Amygdala (tissue), 56 donors: ENCODE measurements around the gene PLCZ1.
"Not testable (repeated sequence)": the region's sequence is repeated elsewhere in the genome, so short reads cannot be mapped to it uniquely, and the experiment has no call there.

ENCODE experiments used
- DNase-seq, 56 donors: peaks; one replicate each; lab custom pipeline; 2025; lab: John Stamatoyannopoulos, UW

Gene PLCZ1

GRCh38 chr12:18737819-18738218, at the start of gene PLCZ1, which contains the start of gene CAPZA3:
Gene PLCZ1 (minus strand): TSS chr12:18738012. CDS start chr12:18737371, 641 bp downstream.
Gene CAPZA3 (plus strand): TSS chr12:18738119. CDS start chr12:18738269, 150 bp downstream.
- no peak for DNase-seq

- not testable (repeated sequence) for DNase-seq
Measured at GRCh38 chr12:18785465-18785864, 47.7 kb upstream of the PLCZ1 start.

GRCh38 chr12:18782827-18783226, 45.0 kb upstream of the PLCZ1 start:
- DNase-seq = no peak

- DNase-seq = not testable (repeated sequence)
Measured at GRCh38 chr12:18766479-18766878, 28.7 kb upstream of the PLCZ1 start.

GRCh38 chr12:18755341-18755740, 17.5 kb upstream of the PLCZ1 start:
- DNase-seq = no peak

GRCh38 chr12:18754124-18754707, 16.4 kb upstream of the PLCZ1 start:
- DNase-seq = no peak

- no peak for DNase-seq
Measured at GRCh38 chr12:18753481-18754123, 15.8 kb upstream of the PLCZ1 start.

- DNase-seq = no peak
Measured at GRCh38 chr12:18752947-18753346, 15.1 kb upstream of the PLCZ1 start.

GRCh38 chr12:18752280-18752920, 14.6 kb upstream of the PLCZ1 start:
- no peak for DNase-seq

GRCh38 chr12:18751866-18752265, 14.1 kb upstream of the PLCZ1 start:
- DNase-seq = no peak

- no peak for DNase-seq
Measured at GRCh38 chr12:18750085-18750484, 12.3 kb upstream of the PLCZ1 start.

GRCh38 chr12:18749386-18749957, 11.7 kb upstream of the PLCZ1 start:
- no peak for DNase-seq

GRCh38 chr12:18747895-18748294, 10.1 kb upstream of the PLCZ1 start:
- DNase-seq = no peak

- DNase-seq = no peak
Measured at GRCh38 chr12:18731156-18731555, 6.7 kb downstream of the PLCZ1 start.

- no peak for DNase-seq
Measured at GRCh38 chr12:18723752-18724151, 14.1 kb downstream of the PLCZ1 start.

- DNase-seq = no peak
Measured at GRCh38 chr12:18721452-18721851, 16.4 kb downstream of the PLCZ1 start.

GRCh38 chr12:18720690-18721089, 17.1 kb downstream of the PLCZ1 start:
- DNase-seq = no peak

- DNase-seq = no peak
Measured at GRCh38 chr12:18719922-18720510, 17.8 kb downstream of the PLCZ1 start.

- DNase-seq = no peak
Measured at GRCh38 chr12:18718462-18718861, 19.4 kb downstream of the PLCZ1 start.

GRCh38 chr12:18716236-18716635, 21.6 kb downstream of the PLCZ1 start:
- DNase-seq = no peak

GRCh38 chr12:18706798-18707197, 31.0 kb downstream of the PLCZ1 start:
- DNase-seq = no peak
